SK-N-SH treated with all-trans-retinoic acid at 6 μM for 48 hours (cell line): ENCODE data around the gene CXCL8.

Source experiments
- CREB5 ChIP-seq: fragments of 250-450 bp; sonication (Bioruptor Pico); IDR thresholded peaks from 2 replicates; pipeline ENCODE4 v1.5.1; 2020; ENCODE audit warnings: low read depth, mild to moderate bottlenecking, moderate library complexity
- POU6F1 ChIP-seq: fragments of 250-450 bp; sonication (Bioruptor Pico); IDR thresholded peaks from 2 replicates; pipeline ENCODE4 v1.8.0; 2021; ENCODE audit warnings: low read depth, mild to moderate bottlenecking, moderate library complexity, borderline replicate concordance
- ZFP3 ChIP-seq: fragments of 250-450 bp; sonication (Bioruptor Pico); IDR thresholded peaks from 2 replicates; pipeline ENCODE4 v1.5.0; 2020; ENCODE audit warnings: mild to moderate bottlenecking, moderate library complexity

GRCh38 chr4:73703320-73703719 is 37.0 kb upstream of the CXCL8 start:
- no peak for TF ChIP-seq CREB5
- TF ChIP-seq ZFP3 (CRISPR knock-in tag), result no peak
- TF ChIP-seq POU6F1, result no peak
